Measurements from ENCODE around the gene FAM118B. TPM values are rescaled to one million over a fixed set of nuclear protein-coding genes. Genes with fewer than 3 reads are reported as not detected.

The FAM118B gene
- total RNA-seq, 1 donor from 2014 or later: 25.9 TPM

DNA sequence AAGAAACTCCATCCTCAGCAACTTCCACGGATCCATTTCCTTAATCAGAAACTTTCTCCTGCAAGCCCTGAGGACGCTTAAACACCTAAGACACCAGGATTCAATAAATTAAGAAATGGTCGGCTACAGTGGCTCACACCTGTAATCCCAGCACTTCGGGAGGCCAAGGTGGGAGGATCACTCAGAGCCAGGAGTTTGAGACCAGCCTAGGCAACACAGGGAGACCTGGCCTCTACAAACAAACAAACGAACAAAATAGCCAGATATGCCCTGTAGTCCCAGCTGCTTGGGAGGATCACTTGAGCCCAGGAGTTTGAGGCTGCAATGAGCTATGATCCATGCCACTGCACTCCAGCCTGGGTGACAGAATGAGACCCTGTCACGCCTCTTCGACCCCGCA is 46.8 kb upstream of the FAM118B start:
- H3K27ac Mint-ChIP-seq (ENCODE audit: unreplicated experiment): no peak overlapping the region
- H3K27me3 Mint-ChIP-seq (ENCODE audit: low read depth): no peaks in the 10 kb centered on the region
- H3K4me1 Mint-ChIP-seq (ENCODE audit: low read depth): peaks cover 38% of the 10 kb centered on the region
- H3K9me3 Mint-ChIP-seq (ENCODE audit: low read depth): no peaks in the 10 kb centered on the region
- H3K36me3 Mint-ChIP-seq (ENCODE audit: low read depth): no peaks in the 10 kb centered on the region
- TF ChIP-seq, protein P1, sequence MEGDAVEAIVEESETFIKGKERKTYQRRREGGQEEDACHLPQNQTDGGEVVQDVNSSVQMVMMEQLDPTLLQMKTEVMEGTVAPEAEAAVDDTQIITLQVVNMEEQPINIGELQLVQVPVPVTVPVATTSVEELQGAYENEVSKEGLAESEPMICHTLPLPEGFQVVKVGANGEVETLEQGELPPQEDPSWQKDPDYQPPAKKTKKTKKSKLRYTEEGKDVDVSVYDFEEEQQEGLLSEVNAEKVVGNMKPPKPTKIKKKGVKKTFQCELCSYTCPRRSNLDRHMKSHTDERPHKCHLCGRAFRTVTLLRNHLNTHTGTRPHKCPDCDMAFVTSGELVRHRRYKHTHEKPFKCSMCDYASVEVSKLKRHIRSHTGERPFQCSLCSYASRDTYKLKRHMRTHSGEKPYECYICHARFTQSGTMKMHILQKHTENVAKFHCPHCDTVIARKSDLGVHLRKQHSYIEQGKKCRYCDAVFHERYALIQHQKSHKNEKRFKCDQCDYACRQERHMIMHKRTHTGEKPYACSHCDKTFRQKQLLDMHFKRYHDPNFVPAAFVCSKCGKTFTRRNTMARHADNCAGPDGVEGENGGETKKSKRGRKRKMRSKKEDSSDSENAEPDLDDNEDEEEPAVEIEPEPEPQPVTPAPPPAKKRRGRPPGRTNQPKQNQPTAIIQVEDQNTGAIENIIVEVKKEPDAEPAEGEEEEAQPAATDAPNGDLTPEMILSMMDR (IDR thresholded peaks at IDR 0.05): no peak
- DNase-seq (ENCODE audit: low spot score): no peak
- no peak overlapping the region for H3K4me3 Mint-ChIP-seq (ENCODE audit: unreplicated experiment)

DNA sequence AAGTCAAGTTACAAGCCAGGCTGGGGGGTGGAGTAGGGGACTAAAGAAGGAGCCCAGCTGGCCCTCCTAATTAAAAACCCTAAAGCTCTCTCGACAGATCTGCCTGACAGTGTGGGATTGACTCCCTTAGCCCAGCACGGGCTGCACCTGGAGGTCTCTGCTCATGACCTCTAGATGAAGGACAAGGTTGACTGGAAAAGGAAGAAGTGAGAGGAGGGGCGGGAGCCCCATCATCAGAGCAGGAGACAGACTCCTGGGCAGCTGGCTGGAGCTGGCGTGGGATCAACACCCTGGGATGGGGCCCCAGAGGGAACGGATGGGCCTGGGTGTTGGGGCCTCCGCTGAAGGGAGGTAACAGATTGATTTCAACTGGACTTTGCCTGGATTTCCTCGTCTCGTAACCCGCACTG is 46.3 kb upstream of the FAM118B start:
- Mint-ChIP-seq H3K36me3 (ENCODE audit: low read depth) (no peaks in the 10 kb centered on the region), H3K27ac (ENCODE audit: unreplicated experiment) (no peak overlapping the region), H3K4me3 (ENCODE audit: unreplicated experiment) (no peak overlapping the region), H3K9me3 (ENCODE audit: low read depth) (no peaks in the 10 kb centered on the region), H3K4me1 (ENCODE audit: low read depth) (peaks cover 38% of the 10 kb centered on the region), H3K27me3 (ENCODE audit: low read depth) (no peaks in the 10 kb centered on the region)
- TF ChIP-seq, protein P1 (IDR thresholded peaks at IDR 0.05): no peak
- DNase-seq (ENCODE audit: low spot score): no peak

DNA sequence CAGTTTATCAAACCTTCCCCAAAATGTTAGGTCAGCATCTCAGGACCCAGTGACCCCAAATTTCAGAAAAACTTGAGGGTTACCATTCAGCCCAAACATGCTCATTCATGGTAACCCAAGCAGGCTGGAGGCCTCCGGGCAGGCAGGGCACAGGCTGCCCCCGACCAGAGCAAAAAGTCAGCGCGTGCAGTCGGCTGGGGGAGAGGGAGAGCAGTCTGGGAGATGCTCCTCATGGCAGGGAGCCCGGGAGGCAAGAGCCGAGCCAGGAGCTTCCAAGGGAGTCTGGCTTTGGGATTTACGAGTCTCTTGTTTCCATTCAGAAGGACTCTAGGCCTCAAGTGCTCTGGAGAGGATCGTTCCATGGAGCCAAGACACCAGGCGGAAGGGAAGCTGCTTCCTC is 45.8 kb upstream of the FAM118B start:
- no peak for DNase-seq (ENCODE audit: low spot score)
- Mint-ChIP-seq H3K27ac (ENCODE audit: unreplicated experiment) (no peak overlapping the region), H3K4me3 (ENCODE audit: unreplicated experiment) (no peak overlapping the region), H3K9me3 (ENCODE audit: low read depth) (no peaks in the 10 kb centered on the region), H3K4me1 (ENCODE audit: low read depth) (peaks cover 35% of the 10 kb centered on the region), H3K36me3 (ENCODE audit: low read depth) (no peaks in the 10 kb centered on the region), H3K27me3 (ENCODE audit: low read depth) (no peaks in the 10 kb centered on the region)
- TF ChIP-seq, protein P1 (IDR thresholded peaks at IDR 0.05): no peak

DNA sequence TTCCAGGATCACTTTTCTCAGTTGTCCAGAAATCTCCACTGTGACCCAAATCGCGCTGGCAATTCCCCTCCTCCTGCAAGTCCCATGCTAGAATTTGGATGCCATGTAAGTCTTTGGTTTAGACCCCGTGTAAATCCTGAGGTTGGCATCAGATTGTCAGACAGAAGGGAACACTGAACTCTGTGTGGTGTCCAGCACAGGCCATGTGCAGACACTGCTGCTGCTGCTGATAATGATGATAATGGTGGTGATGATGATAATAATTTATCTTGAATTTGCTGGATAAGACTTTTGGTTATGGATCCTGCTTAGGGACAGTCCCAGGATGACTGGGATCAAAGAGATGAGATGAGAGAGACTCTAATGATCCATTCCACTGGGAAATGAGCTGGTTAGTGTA is 45.2 kb upstream of the FAM118B start:
- Mint-ChIP-seq H3K27ac (ENCODE audit: unreplicated experiment) (no peak overlapping the region), H3K27me3 (ENCODE audit: low read depth) (no peaks in the 10 kb centered on the region)

DNA sequence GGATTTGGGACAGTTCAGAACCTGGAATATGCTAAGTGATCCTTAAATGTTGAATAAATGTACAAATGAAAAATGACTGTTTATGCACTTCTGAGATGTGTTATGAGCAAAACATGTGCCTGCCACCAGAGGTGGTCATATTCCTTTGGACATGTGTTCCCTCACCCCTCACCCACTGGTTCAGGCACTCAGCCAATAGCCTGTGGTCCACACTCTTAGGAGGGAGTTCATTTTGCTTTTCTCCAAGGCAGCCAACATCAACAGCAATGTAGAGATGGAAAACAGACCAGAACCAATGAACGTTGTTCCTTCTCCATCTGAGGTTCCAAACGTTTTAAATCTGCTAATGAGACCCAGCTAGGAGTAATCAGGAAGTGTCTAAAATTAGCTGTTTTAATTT is 44.1 kb upstream of the FAM118B start:
- TF ChIP-seq, protein P1 (IDR thresholded peaks at IDR 0.05): peak; percentile 12
- Mint-ChIP-seq H3K4me3 (ENCODE audit: unreplicated experiment) (no peak overlapping the region), H3K9me3 (ENCODE audit: low read depth) (no peaks in the 10 kb centered on the region), H3K36me3 (ENCODE audit: low read depth) (no peaks in the 10 kb centered on the region), H3K27ac (ENCODE audit: unreplicated experiment) (no peak overlapping the region), H3K4me1 (ENCODE audit: low read depth) (peaks cover 29% of the 10 kb centered on the region), H3K27me3 (ENCODE audit: low read depth) (no peaks in the 10 kb centered on the region)
- peak; percentile 30 for DNase-seq (ENCODE audit: low spot score)

More for the DNA sequence above, 45.2 kb upstream of the FAM118B start:
- TF ChIP-seq, protein P1 (IDR thresholded peaks at IDR 0.05): no peak
- H3K9me3 Mint-ChIP-seq (ENCODE audit: low read depth): no peaks in the 10 kb centered on the region
- H3K4me1 Mint-ChIP-seq (ENCODE audit: low read depth): peaks cover 33% of the 10 kb centered on the region
- no peak overlapping the region for H3K4me3 Mint-ChIP-seq (ENCODE audit: unreplicated experiment)
- no peaks in the 10 kb centered on the region for H3K36me3 Mint-ChIP-seq (ENCODE audit: low read depth)
- no peak for DNase-seq (ENCODE audit: low spot score)

Data from chondrocyte (in vitro differentiated cells).